GM21381 (cell line): Measurements from ENCODE around the gene MS4A4A.
"Not testable (repeated sequence)": the region's sequence is repeated elsewhere in the genome, so short reads cannot be mapped to it uniquely, and the experiment has no call there.

Experiments used
- ATAC-seq: cut with Tn5 transposase; IDR thresholded peaks from one replicate; pipeline ENCODE4 v1.9.1; 2021; ENCODE audit warnings: mild to moderate bottlenecking, moderate library complexity; ENCODE audit not compliant: unreplicated experiment

MS4A4A gene

DNA sequence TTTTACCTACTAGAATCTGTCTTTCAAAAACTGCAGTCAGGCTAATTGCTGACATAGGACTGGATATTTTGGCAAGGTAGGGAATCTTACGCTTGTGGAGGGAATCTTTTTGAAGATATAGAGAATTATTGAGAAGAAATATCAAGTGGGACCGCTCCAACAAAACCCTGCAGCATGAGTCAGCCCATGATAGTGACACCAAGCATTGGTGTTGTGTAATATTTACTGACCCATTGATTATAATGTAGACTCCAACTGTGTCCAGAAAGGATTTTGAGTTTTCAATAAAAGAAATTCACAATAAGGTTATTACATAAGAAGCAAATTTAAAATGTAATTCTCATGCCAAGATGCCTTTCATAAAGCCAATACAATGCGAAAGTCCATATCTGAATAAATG, 20.7 kb downstream of the MS4A4A start:
- ATAC-seq = no peak

DNA sequence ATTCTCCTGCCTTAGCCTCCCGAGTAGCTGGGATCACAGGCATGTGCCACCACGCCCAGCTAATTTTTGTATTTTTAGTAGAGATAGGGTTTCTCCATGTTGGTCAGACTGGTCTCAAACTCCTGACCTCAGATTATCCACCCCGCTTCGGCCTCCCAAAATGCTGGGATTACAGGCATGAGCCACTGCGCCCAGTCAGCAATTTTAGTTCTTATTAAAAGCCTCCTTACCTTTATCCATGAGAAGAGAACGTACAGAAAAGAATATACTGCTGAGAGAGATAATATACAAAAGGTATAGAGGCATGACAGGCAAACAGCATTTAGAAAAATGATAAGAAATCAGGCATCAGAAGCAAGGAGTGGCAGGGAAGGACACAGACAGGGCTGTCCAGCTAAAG, 21.4 kb downstream of the MS4A4A start:
- ATAC-seq = not testable (repeated sequence)

DNA sequence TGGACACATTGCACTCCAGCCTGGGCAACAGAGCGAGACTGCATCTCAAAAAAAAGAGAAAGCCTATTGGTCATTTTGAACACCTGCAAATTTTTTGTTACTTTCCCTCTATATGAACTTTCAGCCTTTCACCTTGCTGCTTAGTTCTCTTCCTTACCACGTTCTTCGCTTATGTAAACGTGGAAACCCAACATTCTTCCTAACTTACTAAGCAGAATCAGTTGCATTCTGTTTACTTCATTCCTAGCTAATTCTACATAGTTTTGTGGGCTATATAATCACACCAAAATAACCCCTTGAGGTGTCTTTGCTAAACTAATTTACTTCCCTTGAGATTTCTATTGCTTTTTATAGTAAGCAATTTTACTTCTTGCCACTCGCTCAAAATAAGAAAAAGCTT, 23.2 kb downstream of the MS4A4A start:
- no peak for ATAC-seq

DNA sequence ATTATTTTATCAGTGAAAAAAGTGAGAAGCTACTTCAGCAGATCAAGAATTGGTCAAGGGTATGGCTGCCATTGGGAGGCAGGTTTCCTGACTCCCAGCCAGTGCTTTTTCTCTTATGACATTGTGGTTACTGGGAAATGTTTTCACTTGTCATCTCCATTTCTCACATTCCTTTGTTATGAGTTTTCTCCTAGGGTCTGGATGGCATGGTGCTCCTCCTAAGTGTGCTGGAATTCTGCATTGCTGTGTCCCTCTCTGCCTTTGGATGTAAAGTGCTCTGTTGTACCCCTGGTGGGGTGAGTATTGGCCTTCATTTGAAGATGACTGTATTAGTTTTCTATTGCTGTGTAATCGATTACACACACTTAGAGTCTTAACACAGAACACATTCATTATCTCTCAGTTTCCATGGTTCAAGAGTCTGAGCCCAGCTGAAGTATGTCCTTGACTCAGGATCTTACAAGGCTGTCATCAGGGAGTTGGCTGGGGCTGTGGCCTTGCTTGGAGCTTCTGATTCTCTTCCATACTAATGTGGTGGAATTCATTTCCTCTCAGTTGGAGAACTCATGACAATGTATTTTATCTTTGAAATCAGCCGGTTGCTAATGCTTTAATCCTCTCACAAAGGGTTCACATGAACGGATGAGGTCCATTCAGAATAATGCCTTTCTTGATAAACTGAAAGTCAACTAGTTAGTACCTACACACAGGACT, 25.6 kb downstream of the MS4A4A start:
- ATAC-seq = no peak

DNA sequence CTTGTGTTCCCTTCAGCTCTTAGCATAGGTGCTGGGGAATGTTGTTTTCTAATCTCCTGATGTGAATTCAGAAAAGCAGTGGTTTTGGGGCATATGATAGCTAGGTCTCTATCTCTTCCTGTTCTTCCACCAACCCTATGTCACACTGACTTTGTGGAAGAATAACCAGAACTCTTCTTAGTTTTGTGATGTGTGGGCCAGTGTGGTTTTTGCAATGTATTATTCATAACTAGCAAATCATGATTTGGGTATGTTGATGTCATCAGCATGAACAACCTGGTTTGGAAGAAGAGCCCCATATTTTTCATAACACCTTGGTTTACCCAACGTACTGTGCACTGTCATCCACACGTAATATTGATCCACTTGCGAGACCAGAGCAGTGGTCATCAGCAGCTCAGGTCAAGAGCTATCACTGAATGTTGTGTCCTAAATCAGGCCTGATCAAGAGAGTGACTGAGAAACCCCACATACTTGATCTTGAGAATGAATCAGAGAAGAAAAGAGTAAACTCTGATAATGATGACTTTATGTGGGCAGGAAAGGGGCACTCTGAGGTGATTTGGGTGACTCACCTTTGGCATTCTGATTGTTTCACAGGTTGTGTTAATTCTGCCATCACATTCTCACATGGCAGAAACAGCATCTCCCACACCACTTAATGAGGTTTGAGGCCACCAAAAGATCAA, 27.2 kb downstream of the MS4A4A start:
- no peak for ATAC-seq

DNA sequence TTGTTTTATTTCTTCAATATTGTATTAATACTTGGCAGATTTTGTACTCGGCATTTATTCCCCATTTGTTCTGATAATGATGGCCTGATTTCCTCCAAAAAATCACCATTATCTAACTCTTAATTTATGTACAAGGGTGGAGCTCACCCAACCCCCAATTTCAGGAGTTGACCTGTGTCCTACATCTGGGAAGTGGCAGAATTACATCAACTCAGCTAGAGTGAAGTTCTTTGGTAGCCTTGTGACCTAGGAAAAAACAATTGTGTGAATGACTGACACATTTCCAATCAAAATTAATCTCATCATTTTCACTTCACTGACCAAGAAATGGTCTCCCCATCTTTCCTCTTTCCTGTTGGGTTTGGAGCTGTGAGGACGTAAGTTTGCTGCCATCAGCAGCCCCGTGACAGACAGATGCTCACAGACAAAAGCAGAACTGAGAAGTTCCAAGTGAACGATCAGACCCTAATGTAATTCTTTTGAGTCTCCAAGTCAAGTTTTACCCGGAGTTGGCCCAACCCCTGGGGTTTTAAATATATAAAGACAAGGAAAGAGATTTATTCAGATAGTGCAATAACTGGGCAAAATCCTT, 30.0 kb downstream of the MS4A4A start:
- peak; percentile 54 for ATAC-seq

DNA sequence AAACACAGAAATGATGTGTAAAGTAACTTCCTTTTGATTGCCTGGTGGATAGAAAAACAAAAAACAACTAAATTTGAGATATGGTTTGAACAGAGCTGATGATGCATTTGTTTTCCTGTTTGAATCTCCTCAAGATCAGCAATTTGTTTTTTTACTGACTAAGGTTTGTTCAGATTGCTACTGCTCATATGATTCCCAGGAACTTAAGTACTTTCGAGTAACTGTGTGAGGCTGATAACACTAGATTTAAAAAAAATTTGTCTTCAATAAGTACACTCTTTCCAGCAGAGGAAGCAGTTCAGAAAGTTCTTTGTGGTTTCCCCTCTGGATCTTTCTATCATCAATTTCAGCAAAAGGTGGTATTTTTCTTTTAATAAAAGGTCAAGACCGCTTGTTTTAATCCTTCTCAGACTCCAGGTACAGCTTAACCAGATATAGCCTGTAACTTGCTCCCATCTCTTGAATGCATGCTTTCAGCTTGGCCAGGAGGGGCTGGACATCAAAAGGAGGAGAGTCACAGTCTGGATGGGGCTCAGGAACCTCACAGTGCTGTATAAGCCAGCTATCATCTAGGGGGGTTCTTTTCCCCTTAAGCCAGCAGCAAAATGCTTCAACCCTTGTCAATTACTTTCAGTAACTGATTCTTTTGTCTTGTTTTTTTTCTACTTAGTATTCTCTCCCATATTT, 34.3 kb downstream of the MS4A4A start:
- ATAC-seq = no peak

DNA sequence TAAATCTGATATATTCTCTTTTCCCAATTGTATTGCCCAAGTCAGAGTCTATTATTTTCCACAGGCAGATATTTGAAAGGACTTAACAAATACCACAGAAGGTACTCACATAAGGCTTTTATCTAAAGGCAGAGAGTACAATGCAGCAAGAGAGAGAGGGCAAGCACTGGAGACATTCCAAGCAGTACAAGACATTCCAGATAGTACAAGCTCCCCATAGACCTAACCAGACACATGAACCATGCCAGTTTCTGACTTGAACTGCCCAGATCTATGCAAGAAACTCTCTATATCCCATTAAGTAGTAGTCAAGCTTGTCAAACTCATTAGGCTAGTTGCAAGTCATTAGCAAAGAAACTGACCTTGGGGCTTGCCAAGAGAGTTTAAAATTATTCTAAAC, 35.4 kb downstream of the MS4A4A start:
- no peak for ATAC-seq

DNA sequence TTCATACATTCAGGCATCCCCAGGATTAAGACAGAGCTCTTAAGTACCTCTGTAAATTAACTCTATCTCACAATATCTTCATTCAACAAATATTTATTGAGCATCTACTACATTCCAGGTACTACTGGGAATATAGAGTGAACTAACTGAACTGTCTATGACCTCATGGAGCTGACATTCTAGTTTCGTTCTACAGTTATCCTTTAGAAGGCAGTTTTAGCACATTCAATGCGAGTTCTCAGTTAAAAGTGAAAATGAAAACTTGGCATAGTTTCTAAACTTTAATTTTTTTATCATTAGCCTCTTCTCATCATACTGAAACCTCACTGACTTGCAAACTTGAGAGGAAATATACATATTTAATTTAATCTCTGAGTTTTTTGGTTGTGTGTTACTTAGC, 35.9 kb downstream of the MS4A4A start:
- ATAC-seq = no peak

DNA sequence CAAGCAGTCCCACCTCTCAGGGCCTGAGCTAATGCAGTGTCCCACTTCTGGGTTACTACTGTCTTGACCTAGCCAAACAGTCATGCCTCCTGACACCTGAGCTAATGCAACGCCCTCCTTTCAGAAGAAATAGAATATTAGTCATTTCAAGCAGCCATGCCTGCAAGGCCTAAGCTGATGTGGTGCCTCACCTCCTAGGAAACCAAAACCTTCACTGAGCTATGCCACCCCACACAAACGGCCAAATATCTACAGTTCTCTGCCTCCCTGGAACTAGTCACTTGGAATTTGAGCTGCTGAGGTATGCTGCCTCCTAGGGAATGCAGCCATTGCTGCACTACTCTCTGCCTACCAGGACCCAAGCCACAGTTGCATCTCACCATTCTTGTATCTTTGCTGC, 38.3 kb downstream of the MS4A4A start:
- no peak for ATAC-seq

DNA sequence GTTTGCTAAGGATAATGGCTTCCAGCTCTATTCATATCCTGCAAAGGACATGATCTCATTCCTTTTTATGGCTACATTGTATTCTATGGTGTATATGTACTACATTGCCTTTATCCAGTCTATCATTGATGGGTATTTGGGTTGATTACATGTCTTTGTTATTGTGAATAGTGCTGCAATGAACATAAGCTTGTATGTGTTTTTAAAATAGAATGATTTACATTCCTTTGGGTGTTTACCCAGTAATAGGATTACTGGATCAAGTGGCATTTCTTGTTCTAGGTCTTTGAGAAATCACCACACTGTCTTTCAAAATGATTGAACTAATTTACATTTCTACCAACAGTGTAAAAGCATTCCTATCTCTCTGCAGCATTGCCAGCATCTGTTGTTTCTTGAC, 40.6 kb downstream of the MS4A4A start:
- no peak for ATAC-seq

DNA sequence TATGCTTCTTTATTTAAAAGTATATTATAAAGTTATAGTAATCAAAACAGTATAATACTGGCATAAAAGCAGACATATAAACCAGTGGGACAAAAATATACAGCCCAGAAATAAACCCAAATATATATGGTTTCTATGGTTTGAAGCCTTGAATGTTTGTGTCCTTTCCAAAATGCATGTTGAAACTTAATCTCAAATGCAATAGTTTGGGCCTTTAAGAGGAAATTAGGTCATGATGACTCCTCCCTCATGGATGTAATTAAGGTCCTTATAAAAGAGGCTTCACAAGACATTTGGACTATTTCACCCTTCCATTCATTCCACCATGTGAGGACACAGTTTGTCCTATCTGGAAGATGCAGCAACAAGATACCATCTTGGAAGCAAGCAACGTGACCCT, 46.5 kb downstream of the MS4A4A start, which contains the start of gene MS4A6E:
Gene MS4A6E (plus strand): TSS at position 301 of the 400 bp plus-strand sequence. CDS start 7,641 bp downstream, outside the sequence.
- ATAC-seq = no peak

DNA sequence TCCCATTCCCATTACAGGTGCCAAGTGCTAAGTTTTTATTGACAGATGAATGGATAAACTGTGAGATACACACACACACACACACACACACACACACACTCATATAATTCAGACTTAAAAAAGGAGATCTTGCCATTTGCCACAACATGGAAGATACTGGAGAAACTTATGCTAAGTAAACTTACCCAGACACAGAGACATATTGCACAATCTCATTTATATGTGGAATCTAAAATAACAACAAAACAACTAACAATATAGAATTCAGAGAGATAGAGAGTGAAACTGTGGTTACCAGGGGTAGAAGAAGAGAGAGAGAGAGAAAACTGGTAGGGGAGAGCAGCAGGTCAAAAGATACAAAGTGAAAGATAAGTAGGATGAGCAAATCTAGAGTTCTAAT, 48.0 kb downstream of the MS4A4A start:
- no peak for ATAC-seq

DNA sequence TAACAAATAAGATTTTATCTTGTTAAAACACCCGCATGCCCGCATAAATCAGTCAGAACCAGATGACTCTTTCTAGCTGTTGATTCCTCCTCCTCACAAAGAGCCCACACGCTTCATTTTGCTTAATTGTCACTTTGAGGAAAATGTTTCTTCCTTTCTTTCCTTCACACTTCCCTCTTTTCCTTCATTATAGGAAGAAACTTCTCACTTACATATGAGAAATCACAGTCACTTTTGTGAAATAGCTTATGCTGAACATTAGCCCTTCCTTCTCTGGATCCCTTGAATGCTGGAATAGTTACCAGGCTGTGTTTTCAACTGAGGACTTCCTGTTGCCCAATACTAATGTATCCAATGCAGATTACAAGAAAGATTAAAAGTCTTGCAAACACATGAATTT, 52.4 kb downstream of the MS4A4A start:
- ATAC-seq = no peak

DNA sequence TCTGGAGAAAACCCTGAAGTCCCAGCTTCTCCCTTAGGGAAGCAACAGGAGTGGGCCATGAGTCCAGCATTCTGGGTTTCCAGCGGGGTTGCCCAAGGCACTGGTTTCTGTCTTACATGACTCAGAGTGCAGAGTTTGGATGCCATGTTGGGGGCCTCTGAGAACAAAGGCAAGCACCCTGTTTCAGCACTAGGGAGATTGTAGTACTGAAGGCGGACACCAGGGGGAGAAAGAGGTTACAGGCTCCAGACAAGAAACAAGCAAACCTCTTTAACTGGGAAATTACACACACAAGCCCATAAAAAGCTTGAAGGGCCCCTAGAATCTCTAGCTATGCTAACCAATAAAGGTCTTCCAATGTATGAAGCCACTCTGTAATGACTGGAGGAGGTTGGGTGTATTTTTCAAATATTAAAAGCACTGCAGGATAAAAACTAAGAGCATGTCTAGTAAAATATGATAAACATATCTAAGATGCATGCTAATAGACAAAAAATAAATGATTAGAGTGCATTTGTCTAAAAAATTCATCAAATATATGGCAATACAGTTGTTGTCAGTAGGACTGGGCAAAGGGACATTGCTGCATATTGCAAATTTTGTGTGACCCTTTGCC, 53.6 kb downstream of the MS4A4A start:
- peak; percentile 48 for ATAC-seq

DNA sequence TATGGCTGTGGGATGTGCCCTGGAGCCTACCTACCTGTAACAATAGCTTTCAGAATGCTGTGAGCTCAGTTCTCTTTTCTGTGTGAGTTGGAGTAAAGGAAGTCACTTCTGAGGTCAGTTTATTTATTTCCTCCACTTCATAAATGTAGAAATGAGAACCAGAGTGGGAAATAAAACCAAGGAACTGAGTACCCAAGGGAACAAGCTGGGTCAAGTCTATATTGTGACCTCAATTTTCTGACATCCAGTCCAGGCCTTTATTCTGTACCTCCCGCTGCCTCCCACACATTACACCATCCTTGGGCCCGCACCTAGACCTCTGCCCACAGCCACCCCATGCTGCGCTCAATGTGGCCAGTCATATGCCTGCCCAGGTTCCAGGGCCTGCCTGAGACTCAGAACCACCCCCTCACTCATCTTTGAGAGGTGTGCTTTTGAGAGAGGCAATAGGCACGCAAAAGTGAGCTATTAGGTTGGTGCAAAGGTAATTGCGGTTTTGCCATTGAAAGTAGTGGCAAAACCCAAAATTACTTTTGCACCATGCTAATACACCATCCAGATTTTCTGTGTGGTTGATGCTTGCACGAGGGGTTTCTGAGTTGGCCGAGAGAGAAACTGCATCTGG, 56.4 kb downstream of the MS4A4A start:
- no peak for ATAC-seq

DNA sequence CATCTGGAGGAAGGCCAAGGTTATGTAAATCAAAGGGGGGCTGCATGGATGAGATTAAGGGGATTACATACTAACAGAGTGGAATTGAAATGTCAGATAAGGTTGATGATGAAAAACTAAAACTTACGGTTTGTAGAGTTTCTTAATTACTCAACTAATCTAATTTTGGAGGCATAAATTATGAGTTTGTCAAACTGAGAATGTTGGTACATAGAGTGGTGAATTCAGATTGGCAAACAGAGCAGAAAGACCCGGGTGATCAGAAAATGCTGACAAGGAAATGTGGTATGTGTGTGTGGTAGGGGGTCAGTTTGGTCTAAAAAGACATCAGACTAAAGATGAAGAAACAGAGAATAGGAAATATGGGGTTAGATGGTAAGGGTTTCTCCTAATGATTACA, 57.6 kb downstream of the MS4A4A start:
- ATAC-seq = no peak

DNA sequence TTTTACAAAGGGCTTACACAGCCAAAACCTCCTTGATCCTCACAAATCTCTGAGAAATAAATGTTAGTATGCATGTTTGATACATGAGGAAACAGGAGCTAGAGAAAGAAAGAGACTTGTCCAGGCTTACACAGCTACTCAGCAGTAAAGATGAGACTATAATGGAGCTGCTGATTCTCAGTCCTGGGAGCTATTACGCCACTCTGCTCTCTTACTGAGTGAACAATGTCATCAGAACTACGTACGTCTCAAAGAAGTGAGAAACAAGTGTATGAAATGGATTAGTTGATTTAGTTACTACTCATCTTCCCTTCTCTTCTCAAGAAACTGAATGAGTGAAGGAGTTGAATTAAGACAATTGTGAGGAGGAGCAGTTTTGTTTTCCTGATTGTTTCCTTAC, 58.9 kb downstream of the MS4A4A start:
- no peak for ATAC-seq

DNA sequence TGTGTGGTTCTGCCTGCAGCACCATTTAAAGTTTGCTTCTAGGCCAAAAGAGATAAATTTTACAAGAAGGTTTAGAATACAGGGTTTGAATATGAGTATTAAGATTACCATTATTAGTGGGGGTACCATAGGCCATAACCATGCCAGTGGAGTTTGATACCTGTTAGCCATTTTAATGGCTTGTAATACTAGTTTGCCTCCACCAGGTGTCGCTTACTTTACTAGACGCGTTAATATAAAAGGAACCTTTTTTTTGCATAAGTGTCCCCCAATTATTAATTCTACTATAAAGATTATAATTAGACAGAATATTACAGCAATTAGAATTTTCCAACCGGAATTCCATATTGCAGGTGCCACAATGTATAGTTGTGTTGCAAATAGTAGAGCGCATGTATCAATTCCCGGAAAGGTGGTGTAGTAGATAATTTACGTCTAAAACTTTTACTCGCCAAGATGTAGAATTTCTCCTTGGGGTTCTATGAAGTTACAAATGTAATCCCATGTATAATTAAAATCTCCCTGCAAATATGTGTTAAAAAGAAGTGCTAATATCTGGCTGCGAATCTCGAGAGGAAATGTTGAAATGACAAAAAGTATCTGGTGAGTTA, 62.7 kb downstream of the MS4A4A start:
- no peak for ATAC-seq

DNA sequence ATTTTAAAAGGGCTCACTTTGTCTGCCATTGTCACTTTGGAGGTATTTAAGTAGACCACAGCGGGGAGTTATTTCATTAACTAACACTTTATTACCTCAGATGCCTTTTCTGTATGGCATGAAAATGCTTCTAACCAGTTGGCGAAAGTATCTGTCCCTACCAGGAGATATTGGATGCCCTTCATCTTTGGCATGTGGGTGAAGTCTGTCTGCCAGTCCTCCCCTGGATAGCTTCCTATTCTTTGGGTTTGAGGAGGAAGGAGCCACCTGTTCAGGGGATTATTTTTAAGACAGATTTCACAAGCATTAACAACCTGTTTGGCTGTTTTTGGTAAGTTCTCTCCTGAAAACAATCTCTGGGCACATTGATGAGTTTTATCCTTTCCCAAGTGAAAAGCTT, 63.7 kb downstream of the MS4A4A start:
- ATAC-seq = no peak
